ENCODE data around the gene SAMHD1.

GRCh38 chr20:36920334-36920730 is 31.2 kb downstream of the SAMHD1 start:
- TF ChIP-seq SAFB2 (IDR thresholded peaks at IDR 0.05; ENCODE audit: borderline replicate concordance, low read depth, low read length, severe bottlenecking) (no peak), ESRRA (IDR thresholded peaks at IDR 0.05; ENCODE audit: borderline replicate concordance, low read depth) (no peak), CTCF (IDR thresholded peaks at IDR 0.05 in 2 of 3, conservative IDR thresholded peaks at IDR 0.05 in 1 of 3; ENCODE audit: insufficient read depth in 2 of 3, low read depth in 1 of 3, low read length in 3 of 3) (no peak), ZNF24 (IDR thresholded peaks at IDR 0.05) (no peak)

All from K562 (cell line).